Vagina (tissue), 2 donors: ENCODE measurements around the gene GPX4. TPM values are rescaled to one million over a fixed set of nuclear protein-coding genes. Genes with fewer than 3 reads are reported as not detected.
A peak's percentile ranks its signal among the peaks of the same experiment; 100 is the strongest.

Source experiments
- DNase-seq, 2 donors: peaks; one replicate each; pipeline ENCODE4 v3.0.0-alpha.2; 2017; ENCODE audit errors: extremely low spot score in 2 of 2
- H3K27ac ChIP-seq: fragments of 200-600 bp; sonication (generic); one replicate; pipeline ENCODE4 v1.5.1; 2019
- H3K27me3 ChIP-seq: fragments of 200-600 bp; sonication (generic); one replicate; pipeline ENCODE4 v1.5.1; 2019
- H3K36me3 ChIP-seq, 2 donors: fragments of 200-600 bp; sonication (generic); one replicate each; pipeline ENCODE4 v1.5.1; 2017 to 2019
- H3K4me1 ChIP-seq: fragments of 200-600 bp; sonication (generic); one replicate; pipeline ENCODE4 v1.5.1; 2019
- H3K4me3 ChIP-seq, 2 donors: fragments of 200-600 bp; sonication (generic); 1 replicate in 1 of 2; 2 replicates in 1 of 2; pipeline ENCODE4 v1.5.1; 2016 to 2019
- H3K9me3 ChIP-seq: fragments of 200-600 bp; sonication (generic); one replicate; pipeline ENCODE4 v1.5.1; 2019
- CTCF ChIP-seq, 3 experiments: fragments of 450-650 bp in 2 of 3; fragments of 200-600 bp in 1 of 3; sonication (generic) in 1 of 3; IDR thresholded peaks; one replicate each; pipeline ENCODE4 v1.5.1; 2017 to 2019; ENCODE audit warnings: antibody characterized with exemption in 3 of 3, mild to moderate bottlenecking in 2 of 3, moderate library complexity in 2 of 3
- POLR2A ChIP-seq, 2 donors: fragments of 450-650 bp; IDR thresholded peaks; one replicate each; pipeline ENCODE4 v1.6.1; 2017; ENCODE audit warnings: antibody characterized with exemption in 2 of 2, mild to moderate bottlenecking in 2 of 2, moderate library complexity in 2 of 2
- POLR2AphosphoS5 ChIP-seq, 2 donors: sonication (generic); formaldehyde crosslinking; IDR thresholded peaks; one replicate each; pipeline ENCODE4 v1.9.0; 2017; ENCODE audit warnings: antibody characterized with exemption in 2 of 2, mild to moderate bottlenecking in 2 of 2, low read depth in 1 of 2; ENCODE audit not compliant: insufficient read depth in 1 of 2
- intact Hi-C: fragments of 100-400 bp; cut with DNase I; formaldehyde crosslinking; loops from one replicate; pipeline ENCODE4 v1.15.1; 2023
- total RNA-seq: library from RNA; depleted of rRNA; stranded (reverse); fragments of >200 nt; gene quantifications from one replicate; pipeline ENCODE4 v1.2.3, GENCODE V29; 2016

The GPX4 gene
- total RNA-seq, 1 donor from 2014 or later, result 524 TPM

DNA sequence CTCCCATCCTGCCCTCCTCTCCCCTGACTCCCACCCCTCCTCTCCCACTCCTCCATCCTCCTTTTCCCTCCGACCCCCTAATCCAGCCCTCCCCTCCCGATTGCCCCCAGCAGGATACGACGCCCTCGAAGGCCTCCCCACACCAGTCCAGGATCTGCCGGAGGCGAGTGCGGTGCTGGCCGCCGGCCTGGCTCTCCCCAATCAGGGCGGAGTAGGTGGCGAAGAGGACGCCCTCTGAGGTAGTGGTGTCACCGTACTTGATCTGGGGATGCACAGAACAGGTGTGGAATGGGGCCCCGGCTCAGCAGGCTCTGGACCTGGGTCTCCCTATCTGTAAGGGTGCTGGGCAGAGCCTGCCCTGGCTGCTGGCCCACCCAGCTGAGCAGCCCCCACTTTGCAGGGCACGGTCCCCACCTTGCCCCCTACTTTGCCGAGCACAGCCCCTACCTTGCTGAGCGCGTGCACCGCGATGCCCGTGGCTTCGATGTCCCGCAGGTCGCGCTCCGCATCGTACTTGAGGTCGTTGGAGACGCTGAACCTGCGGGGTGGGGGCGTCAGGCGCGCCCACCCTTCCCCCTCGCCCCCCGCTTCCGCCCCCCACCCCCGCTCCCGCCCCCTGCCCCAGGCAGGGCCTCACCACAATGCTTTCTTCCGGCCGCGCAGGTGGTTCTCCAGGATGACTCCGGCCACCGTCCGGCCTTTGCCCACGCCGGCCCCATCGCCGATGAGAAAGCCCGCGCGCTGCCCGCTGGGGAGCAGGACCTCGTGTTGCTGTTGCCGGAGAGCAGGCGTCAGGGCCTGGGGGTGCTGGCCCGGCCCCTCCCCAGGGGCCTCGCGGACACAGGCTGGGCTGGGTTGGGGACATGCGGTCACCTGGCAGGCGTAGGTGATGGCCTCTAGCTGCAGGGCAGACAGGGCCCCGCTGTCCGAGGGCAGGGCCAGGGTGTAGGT lies 18.5 kb downstream of the GPX4 start:
- intact Hi-C loops, result no loop called here
- Histone ChIP-seq H3K36me3 (peaks cover 0 to 84% of the 10 kb centered on the region in 2 donors), H3K27me3 (no peaks in the 10 kb centered on the region), H3K27ac (no peak overlapping the region), H3K4me3 (no peak overlapping the region), H3K4me1 (no peaks in the 10 kb centered on the region), H3K9me3 (no peaks in the 10 kb centered on the region)
- TF ChIP-seq POLR2A (IDR thresholded peaks at IDR 0.05), result no peak
- TF ChIP-seq CTCF (IDR thresholded peaks at IDR 0.05), result no peak
- peak in 1 of 2 donors; percentile 11 for TF ChIP-seq POLR2AphosphoS5 (IDR thresholded peaks at IDR 0.05; ENCODE audit: insufficient read depth in 1 of 2, low read depth in 1 of 2)
- DNase-seq, result no peak

DNA sequence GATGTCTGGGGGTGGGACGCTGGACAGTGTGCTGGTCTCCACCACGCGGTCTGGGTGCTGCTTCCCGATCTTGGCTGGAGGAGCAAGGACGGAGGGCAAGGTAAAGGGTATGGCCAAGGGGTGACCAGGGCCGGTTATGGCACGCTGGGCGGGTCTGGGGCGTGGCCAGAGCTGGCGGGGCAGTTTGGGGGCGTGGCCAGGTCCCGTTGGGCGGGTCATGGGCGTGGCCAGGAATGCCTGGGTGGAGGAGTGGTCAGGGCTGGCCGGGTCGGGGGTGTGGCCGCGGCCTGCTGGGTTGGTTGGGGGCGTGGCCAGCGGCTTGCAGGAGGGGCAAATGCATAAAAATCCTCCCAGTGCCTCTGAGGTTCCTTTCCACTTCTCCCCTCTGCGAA lies 19.2 kb downstream of the GPX4 start:
- intact Hi-C loops, result no loop called here
- Histone ChIP-seq H3K27ac (no peak overlapping the region), H3K9me3 (no peaks in the 10 kb centered on the region), H3K36me3 (peaks cover 0 to 79% of the 10 kb centered on the region in 2 donors), H3K27me3 (no peaks in the 10 kb centered on the region), H3K4me3 (no peak overlapping the region), H3K4me1 (peaks cover 3% of the 10 kb centered on the region)
- TF ChIP-seq CTCF (IDR thresholded peaks at IDR 0.05), result no peak
- TF ChIP-seq POLR2AphosphoS5 (IDR thresholded peaks at IDR 0.05; ENCODE audit: insufficient read depth in 1 of 2, low read depth in 1 of 2), result peak in 1 of 2 donors; percentile 2
- no peak for TF ChIP-seq POLR2A (IDR thresholded peaks at IDR 0.05)
- DNase-seq, result no peak

- TF ChIP-seq POLR2AphosphoS5 (IDR thresholded peaks at IDR 0.05; ENCODE audit: insufficient read depth in 1 of 2, low read depth in 1 of 2) (no peak), POLR2A (IDR thresholded peaks at IDR 0.05) (no peak), CTCF (IDR thresholded peaks at IDR 0.05) (no peak)
- no peak overlapping the region for H3K4me3 ChIP-seq
- intact Hi-C loops, result no loop called here
- H3K27me3 ChIP-seq, result no peaks in the 10 kb centered on the region
- no peak for DNase-seq
- H3K9me3 ChIP-seq, result no peaks in the 10 kb centered on the region
- H3K36me3 ChIP-seq, result peaks cover 0 to 76% of the 10 kb centered on the region in 2 donors
- no peak overlapping the region for H3K27ac ChIP-seq
- peaks cover 7% of the 10 kb centered on the region for H3K4me1 ChIP-seq
Measured at GRCh38 chr19:1123381-1123780, 19.6 kb downstream of the GPX4 start.

- Histone ChIP-seq H3K9me3 (no peaks in the 10 kb centered on the region), H3K4me1 (peaks cover 14% of the 10 kb centered on the region), H3K27me3 (no peaks in the 10 kb centered on the region), H3K36me3 (peaks cover 0 to 69% of the 10 kb centered on the region in 2 donors), H3K4me3 (no peak overlapping the region), H3K27ac (peak overlapping the region; percentile 44)
- intact Hi-C loops, result no loop called here
- DNase-seq, result no peak
- TF ChIP-seq POLR2AphosphoS5 (IDR thresholded peaks at IDR 0.05; ENCODE audit: insufficient read depth in 1 of 2, low read depth in 1 of 2) (no peak), POLR2A (IDR thresholded peaks at IDR 0.05) (no peak), CTCF (IDR thresholded peaks at IDR 0.05) (no peak)
Measured at GRCh38 chr19:1123885-1124677, 20.3 kb downstream of the GPX4 start.
